GM19025 (cell line): Measurements from ENCODE around the gene PRDM13.
"Not testable (repeated sequence)": the region's sequence is repeated elsewhere in the genome, so short reads cannot be mapped to it uniquely, and the experiment has no call there.

Experiments
- ATAC-seq: cut with Tn5 transposase; IDR thresholded peaks from one replicate; pipeline ENCODE4 v1.9.1; 2021; ENCODE audit warnings: mild to moderate bottlenecking, low read depth, moderate library complexity; ENCODE audit not compliant: unreplicated experiment

The PRDM13 gene

GRCh38 chr6:99618649-99619408 is 12.2 kb downstream of the PRDM13 start:
- no peak for ATAC-seq

- ATAC-seq, result no peak
Observed at GRCh38 chr6:99619409-99619762, 12.8 kb downstream of the PRDM13 start.

- ATAC-seq, result not testable (repeated sequence)
Observed at GRCh38 chr6:99622044-99622443, 15.4 kb downstream of the PRDM13 start.

- ATAC-seq, result no peak
Observed at GRCh38 chr6:99629293-99629692, 22.7 kb downstream of the PRDM13 start.

- ATAC-seq, result no peak
Observed at GRCh38 chr6:99637629-99638028, 31.0 kb downstream of the PRDM13 start.

- not testable (repeated sequence) for ATAC-seq
Observed at GRCh38 chr6:99638358-99638757, 31.7 kb downstream of the PRDM13 start.

- ATAC-seq, result no peak
Observed at GRCh38 chr6:99641270-99641669, 34.6 kb downstream of the PRDM13 start.

- no peak for ATAC-seq
Observed at GRCh38 chr6:99645986-99646385, 39.4 kb downstream of the PRDM13 start.

- ATAC-seq, result not testable (repeated sequence)
Observed at GRCh38 chr6:99650091-99650571, 43.5 kb downstream of the PRDM13 start.

GRCh38 chr6:99660206-99660605 is 53.6 kb downstream of the PRDM13 start:
- ATAC-seq, result no peak

- ATAC-seq, result no peak
Observed at GRCh38 chr6:99661870-99662269, 55.2 kb downstream of the PRDM13 start.

GRCh38 chr6:99662616-99663015 is 56.0 kb downstream of the PRDM13 start:
- no peak for ATAC-seq
